Posterior vena cava (tissue), 2 donors: ENCODE measurements around the gene CCBE1. TPM values are rescaled to one million over a fixed set of nuclear protein-coding genes. Genes with fewer than 3 reads are reported as not detected.
"Not testable (repeated sequence)": the region's sequence is repeated elsewhere in the genome, so short reads cannot be mapped to it uniquely, and the experiment has no call there.

ENCODE experiments used
- DNase-seq: peaks from one replicate; pipeline ENCODE4 v3.0.0-alpha.2; 2020; ENCODE audit warnings: low spot score
- intact Hi-C, 2 donors: fragments of 100-400 bp; cut with DNase I; formaldehyde crosslinking; loops; one replicate each; pipeline versions ENCODE4 v1.14.1 to v1.14.2; 2022 to 2023
- total RNA-seq, 2 donors: library from RNA; stranded (reverse); fragmentation: NEBNext Ultra II Directional; extraction: Animal tissue kit (Norgen Biotek cat#: 25700); gene quantifications; one replicate each; pipeline ENCODE4 v1.2.1, GENCODE V29; 2021
- donor health status: DM: yes; HTN: yes; CAD: no.
- donor health status: DM: yes; HTN: yes; CAD: no.

The CCBE1 gene
- total RNA-seq, 2 donors from 2014 or later = 2.1 to 3.0 TPM

DNA sequence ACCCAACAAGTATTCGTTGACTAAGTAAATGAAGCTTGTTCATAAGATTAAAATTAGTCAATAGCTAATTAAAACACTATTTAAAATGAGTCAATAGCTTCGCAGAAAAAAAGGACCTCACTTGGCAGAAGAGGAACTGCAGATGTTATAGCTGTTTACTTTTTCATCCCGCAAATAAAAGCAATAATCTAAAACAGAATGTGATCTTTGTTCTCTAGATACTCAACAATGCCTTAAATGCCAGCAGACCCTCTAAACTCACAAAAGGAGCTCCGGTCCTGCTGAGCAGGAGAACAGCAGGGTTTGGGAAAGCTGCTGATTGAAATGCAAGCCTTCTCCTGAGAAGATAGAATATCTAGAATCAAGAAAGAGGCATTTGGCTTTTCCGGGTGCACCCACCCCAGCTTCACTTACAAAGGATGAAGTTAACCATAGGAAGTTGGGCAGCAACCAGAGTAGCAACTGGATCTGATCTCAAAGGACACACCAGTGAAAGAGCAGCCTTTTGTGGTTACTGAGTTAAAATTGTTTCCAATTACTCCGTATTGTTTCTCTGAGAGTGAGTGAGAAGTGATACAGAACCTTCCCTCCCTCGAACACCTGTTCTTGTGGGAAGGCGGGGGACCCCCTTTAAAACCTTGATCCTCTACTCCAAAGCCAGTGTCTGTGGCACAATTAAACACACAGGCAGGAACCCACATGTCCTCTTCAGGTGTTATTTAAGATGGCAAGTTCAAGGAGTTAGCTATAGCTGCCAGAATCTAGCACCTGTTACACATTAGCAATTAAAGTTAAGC, 6.8 kb downstream of the CCBE1 start:
- intact Hi-C loops = loop anchor here in 1 of 2 donors (10.0 kb wide), 3 partner anchors 66 to 226 kb away; no protein-coding TSS in a partner anchor
- DNase-seq = no peak

DNA sequence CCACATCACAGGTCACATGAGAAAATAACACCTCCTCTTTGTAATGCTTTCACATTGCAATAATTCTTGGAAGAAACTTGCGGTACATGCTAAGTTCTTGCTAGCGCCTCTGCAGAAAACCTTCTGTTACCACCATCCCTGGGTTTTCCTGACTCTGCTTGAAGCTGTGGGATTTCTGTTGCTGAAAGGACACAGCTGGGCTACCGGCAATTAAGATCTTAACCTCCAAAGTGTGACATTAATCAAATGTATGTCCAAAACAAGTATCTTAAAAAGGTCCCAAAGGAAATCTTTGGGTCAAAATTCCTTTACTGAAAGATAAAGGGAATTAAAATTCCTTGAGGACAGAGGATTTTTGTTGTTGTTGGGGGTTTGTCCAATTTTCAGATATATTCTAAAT, 7.5 kb downstream of the CCBE1 start:
- intact Hi-C loops = loop anchor here in 1 of 2 donors (10.0 kb wide), 3 partner anchors 65 to 225 kb away; no protein-coding TSS in a partner anchor
- no peak for DNase-seq

DNA sequence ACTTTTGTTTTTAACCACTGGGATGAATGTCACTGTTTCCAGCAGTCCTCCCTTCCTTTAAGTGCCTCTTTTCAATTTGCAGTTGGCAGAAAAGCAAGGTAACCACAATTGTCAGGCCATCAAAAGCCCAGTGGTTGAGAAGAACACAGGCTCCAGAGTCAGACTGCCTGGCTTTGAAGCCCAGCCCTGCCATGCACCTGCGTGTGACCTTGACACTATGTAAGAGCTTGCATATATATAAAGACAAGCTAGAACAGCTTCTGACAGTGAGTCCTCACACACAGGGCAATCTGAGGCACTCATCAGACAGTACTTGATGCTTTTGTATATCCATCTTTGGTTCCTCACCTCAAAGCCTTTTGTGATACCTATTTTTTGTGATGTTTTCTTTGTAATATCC, 11.0 kb downstream of the CCBE1 start:
- intact Hi-C loops = no loop called here
- DNase-seq = no peak

DNA sequence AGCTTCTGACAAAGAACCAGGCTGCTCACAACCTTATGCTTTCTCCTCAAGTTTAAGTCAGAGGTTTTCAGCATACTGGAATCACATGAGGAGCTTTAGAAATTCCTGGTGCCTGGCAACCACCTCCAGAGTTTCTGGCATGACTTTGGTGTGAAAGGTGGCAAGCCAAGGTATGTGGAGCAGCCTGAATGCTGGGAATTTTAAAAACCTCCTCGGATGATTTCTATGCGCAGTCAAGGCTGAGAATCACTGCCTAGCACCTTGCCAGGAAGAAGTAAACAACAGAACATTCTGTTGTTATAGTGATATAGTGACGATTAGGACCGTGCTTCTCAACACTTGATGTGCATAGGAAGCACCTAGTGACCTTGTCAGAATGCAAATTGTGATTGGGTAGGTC, 11.7 kb downstream of the CCBE1 start:
- DNase-seq = no peak
- intact Hi-C loops = no loop called here

DNA sequence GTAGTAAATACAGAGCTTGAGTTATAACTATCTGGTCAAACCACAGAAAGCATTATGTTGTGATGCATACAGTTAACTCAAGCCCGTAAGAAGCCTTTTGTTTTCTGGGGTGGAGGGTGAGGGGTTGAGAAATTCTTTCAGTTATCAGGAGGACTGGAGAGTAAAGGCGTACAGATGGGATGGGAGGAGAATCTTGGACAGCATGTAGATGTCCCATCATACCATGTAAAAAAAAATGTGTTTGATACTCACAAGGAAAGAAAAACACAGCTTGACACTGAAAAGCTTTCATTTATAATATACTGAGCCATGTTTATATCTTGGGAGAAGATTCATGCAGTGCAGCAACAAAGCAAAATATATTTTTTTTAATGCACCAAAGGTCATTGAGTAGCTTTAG, 12.4 kb downstream of the CCBE1 start:
- no peak for DNase-seq
- intact Hi-C loops = loop anchor here in 1 of 2 donors (5.0 kb wide), 1 partner anchor 268 kb away; no protein-coding TSS in a partner anchor

DNA sequence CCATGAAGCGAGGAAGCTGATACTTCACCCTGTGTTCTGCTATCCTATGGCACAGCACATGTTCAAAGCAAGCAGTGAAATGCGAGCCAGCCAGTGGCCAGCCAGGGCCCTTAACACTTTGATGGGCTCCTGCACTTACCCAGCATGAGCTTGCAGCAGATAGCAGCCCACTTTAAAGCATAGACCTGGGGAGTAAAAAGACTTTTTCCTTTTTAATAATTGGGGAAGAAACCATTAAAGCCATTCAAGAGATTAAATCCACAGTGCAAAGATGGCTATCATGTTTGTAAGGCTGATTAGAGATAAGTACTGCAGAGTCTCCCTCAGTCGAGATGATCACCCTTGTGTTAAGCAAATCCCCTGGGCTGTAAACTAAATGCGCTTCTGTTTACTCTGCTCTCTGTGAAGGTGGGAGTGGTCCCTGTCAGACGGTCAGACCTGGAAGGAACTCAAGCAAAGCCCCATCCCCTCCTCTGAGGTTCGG, 15.7 kb downstream of the CCBE1 start:
- DNase-seq = no peak
- intact Hi-C loops = loop anchor here in 1 of 2 donors (5.0 kb wide), 1 partner anchor 271 kb away; no protein-coding TSS in a partner anchor

DNA sequence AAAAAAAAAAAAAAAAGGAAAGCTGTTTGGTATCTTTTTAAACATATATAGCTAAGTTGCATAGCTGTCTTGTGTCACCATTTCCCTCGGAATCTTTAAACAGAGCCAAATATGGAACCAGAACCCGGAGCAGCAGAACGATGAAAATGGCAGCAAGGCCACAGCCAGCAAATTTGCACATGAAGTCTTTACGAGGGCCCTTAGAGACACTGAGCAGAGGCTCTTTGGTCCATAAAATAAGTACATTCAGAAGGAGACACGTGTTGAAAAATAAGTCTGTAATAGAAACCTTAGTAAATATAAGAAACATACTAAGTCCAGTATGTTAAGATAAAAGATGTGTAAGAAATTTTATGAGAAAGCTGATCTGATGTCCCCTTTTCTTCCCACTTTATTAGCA, 16.2 kb downstream of the CCBE1 start:
- intact Hi-C loops = loop anchor here in 1 of 2 donors (5.0 kb wide), 1 partner anchor 271 kb away; no protein-coding TSS in a partner anchor
- no peak for DNase-seq

DNA sequence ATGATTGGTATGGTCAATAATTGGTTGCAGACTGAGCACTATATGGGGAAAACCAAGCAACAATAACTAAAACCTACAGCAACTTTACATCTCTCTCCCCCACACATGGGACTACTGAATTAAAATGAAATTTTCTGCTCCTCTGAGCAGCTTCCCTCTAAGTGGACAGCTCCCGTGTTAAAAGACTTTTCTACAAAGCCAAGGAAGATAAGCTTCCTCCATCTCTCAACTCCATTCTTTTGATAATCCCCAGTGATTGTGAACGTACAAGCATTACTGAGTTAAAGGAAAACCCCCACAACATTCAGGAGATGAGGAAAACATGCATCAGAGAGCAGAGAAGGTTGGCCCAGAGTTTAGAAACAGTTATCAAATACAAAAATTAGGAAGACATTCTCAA, 21.9 kb downstream of the CCBE1 start:
- intact Hi-C loops = no loop called here
- DNase-seq = no peak

DNA sequence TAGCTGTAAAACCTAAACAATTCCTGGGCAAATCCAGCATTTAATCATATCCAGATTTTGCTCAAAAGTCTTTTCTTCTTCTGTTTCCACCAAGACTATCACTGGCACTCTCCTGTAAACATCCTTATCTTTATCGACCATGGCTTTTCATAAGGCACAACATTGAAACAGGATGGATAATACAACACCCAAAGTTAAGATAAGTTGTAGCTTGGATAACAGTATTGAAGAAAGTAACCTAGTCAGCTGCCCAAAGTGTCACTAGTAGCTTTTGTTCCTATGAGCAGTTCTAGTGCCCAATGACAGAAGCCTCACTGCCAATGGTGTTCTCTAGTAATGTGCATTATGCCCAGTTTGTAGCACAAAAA, 22.3 kb downstream of the CCBE1 start:
- no peak for DNase-seq
- intact Hi-C loops = no loop called here

DNA sequence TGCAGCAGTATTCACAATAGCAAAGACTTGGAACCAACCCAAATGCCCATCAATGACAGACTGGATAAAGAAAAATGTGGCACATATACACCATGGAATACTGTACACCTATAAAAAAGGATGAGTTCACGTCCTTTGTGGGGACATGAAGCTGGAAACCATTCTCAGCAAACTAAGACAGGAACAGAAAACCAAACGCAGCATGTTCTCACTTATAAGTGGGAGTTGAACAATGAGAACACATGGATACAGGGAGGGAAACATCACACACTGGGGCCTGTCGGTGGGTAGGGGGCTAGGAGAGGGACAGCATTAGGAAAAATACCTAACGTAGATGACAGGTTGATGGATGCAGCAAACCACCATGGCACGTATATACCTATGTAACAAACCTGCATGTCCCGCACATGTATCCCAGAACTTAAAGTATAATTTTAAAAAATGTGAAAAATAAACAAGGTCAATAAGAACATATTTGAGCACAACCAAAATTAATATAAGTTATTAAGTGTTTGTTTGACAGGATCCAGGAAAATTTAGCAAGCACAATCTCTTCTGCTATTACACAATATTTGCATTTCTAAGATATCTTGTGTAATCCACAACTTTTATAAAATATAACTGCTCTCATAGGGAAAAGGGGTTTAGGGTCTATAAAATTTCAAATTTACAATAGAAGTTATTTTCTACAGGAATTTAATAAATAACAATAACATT, 22.9 kb downstream of the CCBE1 start:
- no peak for DNase-seq
- intact Hi-C loops = no loop called here

DNA sequence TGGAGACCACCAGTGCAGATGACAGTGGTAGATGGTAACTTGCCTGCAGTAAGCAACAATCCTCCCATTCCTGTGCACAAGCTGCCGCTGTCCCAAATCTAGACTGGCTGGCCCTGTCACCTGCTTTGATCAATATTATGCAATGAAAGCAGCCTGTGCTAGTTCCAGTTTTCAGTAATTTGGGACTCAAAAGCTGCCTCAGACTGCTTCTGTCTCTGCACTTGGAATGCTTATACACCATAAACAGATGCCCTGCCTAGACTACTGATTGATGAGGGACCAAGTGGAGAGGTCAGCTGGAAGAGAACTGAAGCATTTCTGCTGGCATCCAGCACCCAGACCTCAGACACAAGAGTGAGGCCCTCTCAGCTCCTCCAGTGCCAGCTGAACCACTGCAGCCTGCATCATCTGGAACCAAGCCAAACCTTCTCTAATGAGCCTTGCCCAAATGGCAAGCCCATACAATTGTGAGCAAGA, 24.9 kb downstream of the CCBE1 start:
- intact Hi-C loops = no loop called here
- DNase-seq = no peak

DNA sequence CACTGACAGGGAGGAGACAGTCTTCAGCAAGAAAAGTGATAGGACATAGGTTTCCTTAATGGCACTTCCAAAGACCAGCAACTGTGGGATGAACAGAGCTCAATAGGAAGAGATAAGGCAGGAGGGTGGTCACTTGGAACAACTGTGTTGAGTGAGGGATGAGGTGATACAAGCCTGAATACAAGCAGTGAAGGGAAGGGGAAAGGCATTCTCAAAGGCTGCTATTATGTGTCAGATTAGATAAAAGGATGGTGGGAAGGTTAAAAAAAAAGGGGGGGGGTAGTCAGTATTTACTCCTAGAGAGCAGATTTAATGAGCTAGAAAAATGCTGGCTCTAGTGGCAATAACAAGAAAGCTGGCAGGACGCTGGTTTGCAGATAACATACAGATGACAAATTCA, 25.7 kb downstream of the CCBE1 start:
- intact Hi-C loops = no loop called here

DNA sequence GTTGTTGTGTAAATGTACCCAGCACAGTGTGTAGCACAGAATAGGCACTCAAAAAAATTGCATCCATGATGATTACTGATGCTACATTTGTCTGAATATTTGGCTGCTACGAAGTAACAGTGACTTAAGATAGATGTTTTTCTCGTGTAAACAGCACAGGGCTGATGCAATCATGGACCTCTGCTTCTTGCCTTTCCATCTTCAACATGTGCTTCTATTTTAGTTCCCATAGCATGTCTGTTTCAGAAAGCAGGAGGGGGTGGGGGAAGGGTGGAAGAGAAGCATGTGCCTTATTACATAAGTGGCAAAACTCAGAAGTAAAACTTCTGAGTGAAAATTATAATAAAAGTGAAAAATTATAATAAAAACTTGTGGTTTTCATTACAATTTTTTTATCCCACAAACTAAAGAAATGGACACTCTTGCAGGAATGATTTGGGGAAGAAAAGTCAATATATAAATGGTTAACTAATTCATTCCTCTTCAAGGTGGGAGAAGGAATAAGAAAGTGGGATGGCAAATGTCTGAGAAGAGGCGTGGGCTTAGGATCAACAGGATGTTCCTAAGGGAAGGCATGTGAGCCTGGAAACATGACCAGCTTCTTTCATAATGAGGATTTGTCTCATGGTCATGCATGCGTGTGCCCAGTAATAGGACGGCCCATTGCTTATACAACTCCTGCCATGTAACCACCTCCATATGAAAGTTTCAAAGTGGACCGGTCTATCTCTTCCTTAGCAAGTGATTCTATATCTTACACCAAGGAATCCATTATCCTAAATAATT, 27.2 kb downstream of the CCBE1 start:
- DNase-seq = no peak
- intact Hi-C loops = no loop called here

More for the DNA sequence above, 25.7 kb downstream of the CCBE1 start:
- DNase-seq = no peak

DNA sequence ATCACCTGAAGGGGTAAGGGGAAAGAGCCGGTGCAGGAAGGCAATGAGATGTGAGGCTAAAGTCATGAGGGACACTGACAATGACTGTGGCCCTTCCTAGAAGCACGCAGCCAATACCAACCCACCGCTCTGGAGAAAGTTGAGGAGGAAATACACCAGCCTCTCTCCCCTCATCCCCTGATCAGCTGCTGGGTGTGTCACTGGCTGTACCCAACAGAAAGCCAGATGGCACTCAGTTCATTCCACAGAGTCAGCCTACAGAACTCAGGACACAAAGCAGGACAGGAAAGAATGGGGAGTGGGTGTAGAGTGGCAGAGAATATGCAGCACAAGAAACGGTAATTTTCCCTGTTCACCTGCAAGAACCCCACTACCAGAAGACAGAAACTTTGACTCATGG, 29.7 kb downstream of the CCBE1 start:
- intact Hi-C loops = no loop called here
- no peak for DNase-seq

DNA sequence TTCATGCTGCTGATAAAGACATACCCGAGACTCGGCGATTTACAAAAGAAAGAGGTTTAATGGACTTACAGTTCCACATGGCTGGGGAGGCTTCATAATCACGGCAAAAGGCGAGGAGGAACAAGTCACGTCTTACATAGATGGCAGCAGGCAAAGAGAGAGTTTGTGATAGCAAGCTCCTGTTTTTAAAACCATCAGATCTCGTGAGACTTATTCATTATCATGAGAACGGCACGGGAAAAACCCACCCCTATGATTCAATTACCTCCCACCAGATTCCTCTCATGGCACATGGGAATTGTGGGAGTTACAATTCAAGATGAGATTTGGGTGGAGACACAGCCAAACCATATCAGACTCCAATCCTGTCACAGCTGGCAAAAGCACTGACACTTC, 31.2 kb downstream of the CCBE1 start:
- DNase-seq, intact Hi-C loops: not testable (repeated sequence)

DNA sequence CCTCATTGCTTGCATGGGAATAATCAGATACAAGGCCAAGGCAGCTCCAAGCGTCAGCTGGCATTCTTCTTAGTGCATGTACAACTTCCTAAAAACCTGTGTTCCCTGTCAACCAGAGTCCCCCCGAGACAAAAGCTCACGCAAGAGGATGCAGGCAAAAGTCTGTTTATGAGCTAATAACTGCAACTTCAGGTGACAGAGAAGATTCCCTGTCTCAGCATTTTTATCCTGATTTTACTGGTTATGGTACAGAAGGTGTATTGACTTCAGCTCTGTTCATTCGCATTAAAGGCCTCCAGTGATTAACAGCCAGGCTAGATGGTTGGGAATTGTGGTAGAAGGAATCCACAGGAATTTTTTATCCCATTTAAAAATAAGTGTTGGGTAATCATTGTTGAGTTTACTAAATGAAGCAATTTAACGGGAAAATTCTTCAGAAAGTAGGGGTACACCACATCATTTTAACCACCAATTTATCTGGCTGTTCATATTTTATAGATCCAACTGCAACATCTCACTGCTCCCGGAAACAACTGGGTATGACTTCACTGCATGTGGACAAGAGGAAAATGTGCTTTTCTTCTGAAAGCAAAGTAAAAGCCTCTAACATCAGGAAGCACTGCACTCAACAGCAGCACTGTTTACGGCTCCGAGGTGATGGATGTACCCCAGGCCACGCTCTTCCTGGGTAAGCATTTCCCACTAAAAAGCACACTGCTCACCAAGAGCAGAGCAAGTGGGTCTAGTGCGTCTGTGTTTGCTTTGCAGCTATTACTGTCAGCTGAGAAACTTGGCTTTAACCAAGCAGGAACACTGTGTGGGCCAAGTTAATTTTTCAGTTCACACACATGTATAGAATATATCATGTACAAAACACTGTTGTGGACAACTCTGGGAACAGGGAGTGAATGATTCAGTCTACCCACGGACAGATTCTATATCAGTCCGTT, 31.9 kb downstream of the CCBE1 start:
- intact Hi-C loops = no loop called here
- no peak for DNase-seq

DNA sequence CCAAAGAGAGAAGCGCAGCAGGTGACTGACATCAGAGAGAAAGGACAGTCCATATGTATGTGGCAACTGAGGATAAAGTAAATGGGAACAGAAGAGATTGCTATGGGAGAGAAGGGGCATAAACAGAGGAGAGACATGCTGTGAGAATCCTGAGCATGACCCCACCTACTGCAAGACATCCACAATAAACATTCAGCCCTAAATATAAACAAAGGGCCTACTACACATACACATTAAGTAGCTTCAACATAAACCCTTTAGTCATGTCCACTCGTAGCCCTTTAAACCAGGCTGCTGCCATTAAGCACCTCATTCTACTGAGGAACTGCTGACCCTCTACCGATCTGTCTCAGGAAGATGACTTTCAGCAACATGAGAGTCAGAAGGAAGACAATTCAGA, 32.9 kb downstream of the CCBE1 start:
- no peak for DNase-seq
- intact Hi-C loops = no loop called here

DNA sequence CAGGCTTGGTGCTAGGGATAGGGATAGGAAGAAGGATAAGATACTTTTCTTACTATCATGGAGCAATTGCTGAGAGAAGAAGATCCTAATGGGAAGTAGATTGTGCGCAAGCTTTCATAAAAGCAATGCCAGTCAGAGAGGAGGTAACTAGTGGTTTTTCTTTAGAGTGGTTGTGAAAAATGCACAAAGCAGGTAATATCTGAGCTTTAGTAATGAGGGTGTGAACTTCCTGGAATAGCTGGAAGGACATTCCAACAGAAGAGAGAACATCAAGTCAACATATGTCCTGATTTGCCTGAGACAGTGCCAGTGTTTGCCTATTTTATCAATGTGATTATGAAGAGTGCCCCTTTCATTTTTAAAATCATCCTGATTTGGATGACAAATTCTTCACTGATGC, 34.1 kb downstream of the CCBE1 start:
- intact Hi-C loops = no loop called here
- DNase-seq = no peak
